Liver (tissue), 9 donors: ENCODE measurements around the gene ARHGEF7. TPM values are rescaled to one million over a fixed set of nuclear protein-coding genes. Genes with fewer than 3 reads are reported as not detected.

ENCODE experiments used
- DNase-seq: peaks from one replicate; pipeline ENCODE4 v3.0.0-alpha.2; 2017; ENCODE audit warnings: low spot score
- H3K27ac ChIP-seq, 2 donors: one replicate each; pipeline ENCODE4 v1.7.0; 2013; ENCODE audit warnings: inconsistent platforms in 2 of 2, low read length in 2 of 2, control low read depth in 1 of 2, low read depth in 1 of 2, mild to moderate bottlenecking in 1 of 2
- H3K27me3 ChIP-seq, 4 donors: one replicate each; pipeline versions ENCODE4 v1.6.1 to v1.7.0; 2013; ENCODE audit warnings: low read length in 3 of 4, inconsistent platforms in 1 of 4, mild to moderate bottlenecking in 1 of 4, moderate library complexity in 1 of 4; ENCODE audit not compliant: control insufficient read depth in 4 of 4, insufficient read depth in 4 of 4
- H3K36me3 ChIP-seq, 4 donors: one replicate each; pipeline versions ENCODE4 v1.6.1 to v1.7.0; 2013; ENCODE audit warnings: low read length in 3 of 4, mild to moderate bottlenecking in 3 of 4, low read depth in 1 of 4, moderate library complexity in 1 of 4; ENCODE audit not compliant: control insufficient read depth in 4 of 4, insufficient read depth in 3 of 4
- H3K4me1 ChIP-seq, 4 donors: one replicate each; pipeline versions ENCODE4 v1.6.1 to v1.7.0; 2013; ENCODE audit warnings: low read length in 3 of 4, mild to moderate bottlenecking in 3 of 4, moderate library complexity in 1 of 4; ENCODE audit not compliant: control insufficient read depth in 4 of 4, insufficient read depth in 4 of 4
- H3K4me3 ChIP-seq, 3 donors: one replicate each; pipeline versions ENCODE4 v1.6.1 to v1.7.0; 2013; ENCODE audit warnings: low read length in 3 of 3, control low read depth in 1 of 3, low read depth in 1 of 3, mild to moderate bottlenecking in 1 of 3
- H3K9ac ChIP-seq, 2 donors: one replicate each; pipeline ENCODE4 v1.7.0; 2013; ENCODE audit warnings: low read length in 2 of 2, mild to moderate bottlenecking in 2 of 2, moderate library complexity in 2 of 2, control low read depth in 1 of 2, low read depth in 1 of 2
- H3K9me3 ChIP-seq, 4 donors: one replicate each; pipeline versions ENCODE4 v1.6.1 to v1.7.0; 2013; ENCODE audit warnings: low read length in 3 of 4; ENCODE audit not compliant: control insufficient read depth in 4 of 4
- EGR1 ChIP-seq, 2 donors: IDR thresholded peaks; 2 replicates each; pipeline ENCODE4 v1.6.1; 2016 to 2018; ENCODE audit warnings: antibody characterized with exemption in 2 of 2, low read depth in 2 of 2
- FOXA1 ChIP-seq: IDR thresholded peaks from 2 replicates; pipeline ENCODE4 v1.6.1; 2016; ENCODE audit warnings: antibody characterized with exemption
- FOXA2 ChIP-seq: IDR thresholded peaks from 2 replicates; pipeline ENCODE4 v1.6.1; 2016; ENCODE audit warnings: antibody characterized with exemption
- GABPA ChIP-seq, 2 donors: IDR thresholded peaks in 1 of 2; conservative IDR thresholded peaks in 1 of 2; 2 replicates each; pipeline ENCODE4 v1.6.1; 2016; ENCODE audit warnings: antibody characterized with exemption in 2 of 2, mild to moderate bottlenecking in 1 of 2, moderate library complexity in 1 of 2
- HNF4A ChIP-seq, 2 donors: conservative IDR thresholded peaks; 2 replicates each; pipeline ENCODE4 v1.6.1; 2016; ENCODE audit warnings: antibody characterized with exemption in 2 of 2, mild to moderate bottlenecking in 2 of 2
- HNF4G ChIP-seq: IDR thresholded peaks from 2 replicates; pipeline ENCODE4 v1.6.1; 2016; ENCODE audit warnings: antibody characterized with exemption
- JUND ChIP-seq, 2 donors: IDR thresholded peaks; 2 replicates each; pipeline ENCODE4 v1.6.1; 2016; ENCODE audit warnings: antibody characterized with exemption in 2 of 2
- NR2F2 ChIP-seq: IDR thresholded peaks from 2 replicates; pipeline ENCODE4 v1.6.1; 2016; ENCODE audit warnings: antibody characterized with exemption
- RAD21 ChIP-seq, 2 donors: IDR thresholded peaks; 2 replicates each; pipeline ENCODE4 v1.6.1; 2016; ENCODE audit warnings: antibody characterized with exemption in 2 of 2, mild to moderate bottlenecking in 2 of 2
- SP1 ChIP-seq: IDR thresholded peaks from 2 replicates; pipeline ENCODE4 v1.6.1; 2018; ENCODE audit warnings: antibody characterized with exemption, mild to moderate bottlenecking
- TAF1 ChIP-seq: conservative IDR thresholded peaks from 2 replicates; pipeline ENCODE4 v1.6.1; 2016; ENCODE audit warnings: antibody characterized with exemption, mild to moderate bottlenecking
- YY1 ChIP-seq: IDR thresholded peaks from 2 replicates; pipeline ENCODE4 v1.6.1; 2016; ENCODE audit warnings: antibody characterized with exemption, mild to moderate bottlenecking
- WGBS: extraction: QIAGEN DNeasy Blood & Tissue Kit; methylation state at CpG from one replicate; pipeline ENCODE4 v1.1.7; 2013; 5-methylcytosine and 5-hydroxymethylcytosine counted together
- polyA plus RNA-seq, 2 donors: library from polyadenylated mRNA; stranded (reverse) in 1 of 2; unstranded in 1 of 2; fragments of 200-250 nt in 1 of 2; fragments of >200 nt in 1 of 2; fragmentation: Nextera tagmentation in 1 of 2; extraction: Ambion mirVana in 1 of 2; gene quantifications; one replicate each; pipeline versions ENCODE4 v1.2.1 to v1.2.3, GENCODE V29; 2013 to 2015
- total RNA-seq, 2 donors: library from RNA; depleted of rRNA; stranded (reverse); fragments of >200 nt; gene quantifications; one replicate each; pipeline ENCODE4 v1.2.3, GENCODE V29; 2014
- TF ChIP-seq, protein P1 (sequence below): IDR thresholded peaks from 2 replicates; pipeline ENCODE4 v1.6.1; 2016; ENCODE audit warnings: antibody characterized with exemption, mild to moderate bottlenecking
- TF ChIP-seq, protein P2 (sequence below): IDR thresholded peaks from 2 replicates; pipeline ENCODE4 v1.6.1; 2016; ENCODE audit warnings: antibody characterized with exemption
- TF ChIP-seq, protein P3 (sequence below): fragments of 150-350 bp; IDR thresholded peaks from 2 replicates; pipeline ENCODE4 v1.5.1; 2017; ENCODE audit warnings: improper control_type of control experiment, low read depth, low read length; ENCODE audit not compliant: missing input control
- TF ChIP-seq, protein P4 (sequence below): IDR thresholded peaks from 2 replicates; pipeline ENCODE4 v1.6.1; 2016; ENCODE audit warnings: antibody characterized with exemption
- TF ChIP-seq, protein P5 (sequence below): IDR thresholded peaks from 2 replicates; pipeline ENCODE4 v1.6.1; 2016; ENCODE audit warnings: antibody characterized with exemption
- donor health status: healthy.
- donor health status: healthy.
- donor health status: healthy.
- donor health status: healthy.
- donor health status: healthy.

The ARHGEF7 gene
- total and polyA plus RNA-seq, 4 donors, result 10.3 to 37.5 (median 20.1) TPM

DNA sequence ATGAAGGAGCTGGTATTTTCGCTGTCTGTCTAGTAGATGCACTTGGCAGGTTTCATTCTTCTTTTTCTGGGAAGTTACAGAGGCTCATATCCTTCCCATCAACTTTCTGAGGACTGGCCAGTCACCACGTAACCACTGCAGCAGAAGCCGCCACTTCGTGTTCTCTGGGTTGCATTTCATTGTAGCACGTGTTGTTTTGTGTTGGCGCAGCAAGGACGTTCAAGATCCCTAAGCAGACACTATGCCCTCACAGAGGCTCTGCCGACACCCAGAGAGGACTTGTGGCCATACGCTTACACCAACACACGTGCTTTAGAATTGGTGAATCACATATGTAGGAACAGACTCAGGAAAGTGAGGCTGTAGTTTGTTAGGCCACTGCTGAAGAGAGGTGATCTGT is 163.1 kb downstream of the ARHGEF7 start:
- Histone ChIP-seq H3K27ac (no peak overlapping the region), H3K36me3 (peaks cover 13 to 56% (median 38%) of the 10 kb centered on the region in 4 donors), H3K4me3 (no peak overlapping the region), H3K27me3 (no peaks in the 10 kb centered on the region), H3K9ac (no peak overlapping the region), H3K9me3 (no peaks in the 10 kb centered on the region), H3K4me1 (peaks cover 0 to 11% (median 3%) of the 10 kb centered on the region in 4 donors)
- 96% methylated on average over 10 of the region's 10 CpGs for WGBS
- no peak for TF ChIP-seq GABPA (IDR thresholded peaks at IDR 0.05 in 1 of 2, conservative IDR thresholded peaks at IDR 0.05 in 1 of 2)
- TF ChIP-seq, protein P1, sequence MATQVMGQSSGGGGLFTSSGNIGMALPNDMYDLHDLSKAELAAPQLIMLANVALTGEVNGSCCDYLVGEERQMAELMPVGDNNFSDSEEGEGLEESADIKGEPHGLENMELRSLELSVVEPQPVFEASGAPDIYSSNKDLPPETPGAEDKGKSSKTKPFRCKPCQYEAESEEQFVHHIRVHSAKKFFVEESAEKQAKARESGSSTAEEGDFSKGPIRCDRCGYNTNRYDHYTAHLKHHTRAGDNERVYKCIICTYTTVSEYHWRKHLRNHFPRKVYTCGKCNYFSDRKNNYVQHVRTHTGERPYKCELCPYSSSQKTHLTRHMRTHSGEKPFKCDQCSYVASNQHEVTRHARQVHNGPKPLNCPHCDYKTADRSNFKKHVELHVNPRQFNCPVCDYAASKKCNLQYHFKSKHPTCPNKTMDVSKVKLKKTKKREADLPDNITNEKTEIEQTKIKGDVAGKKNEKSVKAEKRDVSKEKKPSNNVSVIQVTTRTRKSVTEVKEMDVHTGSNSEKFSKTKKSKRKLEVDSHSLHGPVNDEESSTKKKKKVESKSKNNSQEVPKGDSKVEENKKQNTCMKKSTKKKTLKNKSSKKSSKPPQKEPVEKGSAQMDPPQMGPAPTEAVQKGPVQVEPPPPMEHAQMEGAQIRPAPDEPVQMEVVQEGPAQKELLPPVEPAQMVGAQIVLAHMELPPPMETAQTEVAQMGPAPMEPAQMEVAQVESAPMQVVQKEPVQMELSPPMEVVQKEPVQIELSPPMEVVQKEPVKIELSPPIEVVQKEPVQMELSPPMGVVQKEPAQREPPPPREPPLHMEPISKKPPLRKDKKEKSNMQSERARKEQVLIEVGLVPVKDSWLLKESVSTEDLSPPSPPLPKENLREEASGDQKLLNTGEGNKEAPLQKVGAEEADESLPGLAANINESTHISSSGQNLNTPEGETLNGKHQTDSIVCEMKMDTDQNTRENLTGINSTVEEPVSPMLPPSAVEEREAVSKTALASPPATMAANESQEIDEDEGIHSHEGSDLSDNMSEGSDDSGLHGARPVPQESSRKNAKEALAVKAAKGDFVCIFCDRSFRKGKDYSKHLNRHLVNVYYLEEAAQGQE, result no peak
- no peak for TF ChIP-seq SP1
- TF ChIP-seq HNF4A (conservative IDR thresholded peaks at IDR 0.05), result no peak
- TF ChIP-seq NR2F2, result no peak
- TF ChIP-seq EGR1 (IDR thresholded peaks at IDR 0.05; ENCODE audit: low read depth in 2 of 2), result no peak
- TF ChIP-seq, protein P2, sequence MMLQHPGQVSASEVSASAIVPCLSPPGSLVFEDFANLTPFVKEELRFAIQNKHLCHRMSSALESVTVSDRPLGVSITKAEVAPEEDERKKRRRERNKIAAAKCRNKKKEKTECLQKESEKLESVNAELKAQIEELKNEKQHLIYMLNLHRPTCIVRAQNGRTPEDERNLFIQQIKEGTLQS, result no peak
- TF ChIP-seq TAF1, result no peak
- TF ChIP-seq, protein P3, sequence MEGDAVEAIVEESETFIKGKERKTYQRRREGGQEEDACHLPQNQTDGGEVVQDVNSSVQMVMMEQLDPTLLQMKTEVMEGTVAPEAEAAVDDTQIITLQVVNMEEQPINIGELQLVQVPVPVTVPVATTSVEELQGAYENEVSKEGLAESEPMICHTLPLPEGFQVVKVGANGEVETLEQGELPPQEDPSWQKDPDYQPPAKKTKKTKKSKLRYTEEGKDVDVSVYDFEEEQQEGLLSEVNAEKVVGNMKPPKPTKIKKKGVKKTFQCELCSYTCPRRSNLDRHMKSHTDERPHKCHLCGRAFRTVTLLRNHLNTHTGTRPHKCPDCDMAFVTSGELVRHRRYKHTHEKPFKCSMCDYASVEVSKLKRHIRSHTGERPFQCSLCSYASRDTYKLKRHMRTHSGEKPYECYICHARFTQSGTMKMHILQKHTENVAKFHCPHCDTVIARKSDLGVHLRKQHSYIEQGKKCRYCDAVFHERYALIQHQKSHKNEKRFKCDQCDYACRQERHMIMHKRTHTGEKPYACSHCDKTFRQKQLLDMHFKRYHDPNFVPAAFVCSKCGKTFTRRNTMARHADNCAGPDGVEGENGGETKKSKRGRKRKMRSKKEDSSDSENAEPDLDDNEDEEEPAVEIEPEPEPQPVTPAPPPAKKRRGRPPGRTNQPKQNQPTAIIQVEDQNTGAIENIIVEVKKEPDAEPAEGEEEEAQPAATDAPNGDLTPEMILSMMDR, result no peak
- no peak for TF ChIP-seq HNF4G
- TF ChIP-seq, protein P4, sequence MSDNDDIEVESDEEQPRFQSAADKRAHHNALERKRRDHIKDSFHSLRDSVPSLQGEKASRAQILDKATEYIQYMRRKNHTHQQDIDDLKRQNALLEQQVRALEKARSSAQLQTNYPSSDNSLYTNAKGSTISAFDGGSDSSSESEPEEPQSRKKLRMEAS, result no peak
- no peak for TF ChIP-seq FOXA2
- no peak for TF ChIP-seq JUND (IDR thresholded peaks at IDR 0.05)
- no peak for TF ChIP-seq FOXA1
- TF ChIP-seq, protein P5, sequence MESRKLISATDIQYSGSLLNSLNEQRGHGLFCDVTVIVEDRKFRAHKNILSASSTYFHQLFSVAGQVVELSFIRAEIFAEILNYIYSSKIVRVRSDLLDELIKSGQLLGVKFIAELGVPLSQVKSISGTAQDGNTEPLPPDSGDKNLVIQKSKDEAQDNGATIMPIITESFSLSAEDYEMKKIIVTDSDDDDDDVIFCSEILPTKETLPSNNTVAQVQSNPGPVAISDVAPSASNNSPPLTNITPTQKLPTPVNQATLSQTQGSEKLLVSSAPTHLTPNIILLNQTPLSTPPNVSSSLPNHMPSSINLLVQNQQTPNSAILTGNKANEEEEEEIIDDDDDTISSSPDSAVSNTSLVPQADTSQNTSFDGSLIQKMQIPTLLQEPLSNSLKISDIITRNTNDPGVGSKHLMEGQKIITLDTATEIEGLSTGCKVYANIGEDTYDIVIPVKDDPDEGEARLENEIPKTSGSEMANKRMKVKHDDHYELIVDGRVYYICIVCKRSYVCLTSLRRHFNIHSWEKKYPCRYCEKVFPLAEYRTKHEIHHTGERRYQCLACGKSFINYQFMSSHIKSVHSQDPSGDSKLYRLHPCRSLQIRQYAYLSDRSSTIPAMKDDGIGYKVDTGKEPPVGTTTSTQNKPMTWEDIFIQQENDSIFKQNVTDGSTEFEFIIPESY, result no peak
- no peak for TF ChIP-seq YY1
- no peak for TF ChIP-seq RAD21 (IDR thresholded peaks at IDR 0.05)
- no peak for DNase-seq
